GM18526 (cell line): ENCODE results near the gene RPL36.

Experiments
- POLR2A ChIP-seq: IDR thresholded peaks from 3 replicates; pipeline ENCODE4 v1.6.1; 2011; ENCODE audit not compliant: insufficient read length; ENCODE audit errors: extremely low read depth

The RPL36 gene

DNA sequence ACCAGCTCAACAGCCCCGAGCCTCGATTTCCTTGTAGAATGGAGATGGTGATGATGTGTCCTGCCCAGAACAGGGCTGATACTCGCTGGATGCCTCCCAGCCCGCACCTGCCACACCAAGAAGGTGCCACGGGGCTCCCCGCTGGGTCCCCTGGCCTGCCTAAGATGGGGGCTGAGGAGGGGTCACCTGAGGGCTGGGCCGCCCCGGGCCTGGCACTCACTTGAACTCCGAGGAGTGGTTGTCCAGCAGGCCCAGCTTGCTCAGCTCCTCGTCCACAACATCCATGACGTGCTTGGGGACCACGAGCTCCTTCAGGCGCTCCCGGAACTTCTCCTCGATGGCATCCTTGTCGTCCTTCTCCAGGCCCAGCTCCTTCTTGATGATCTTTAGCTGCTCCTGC, 15.5 kb downstream of the RPL36 start:
- no peak for TF ChIP-seq POLR2A

DNA sequence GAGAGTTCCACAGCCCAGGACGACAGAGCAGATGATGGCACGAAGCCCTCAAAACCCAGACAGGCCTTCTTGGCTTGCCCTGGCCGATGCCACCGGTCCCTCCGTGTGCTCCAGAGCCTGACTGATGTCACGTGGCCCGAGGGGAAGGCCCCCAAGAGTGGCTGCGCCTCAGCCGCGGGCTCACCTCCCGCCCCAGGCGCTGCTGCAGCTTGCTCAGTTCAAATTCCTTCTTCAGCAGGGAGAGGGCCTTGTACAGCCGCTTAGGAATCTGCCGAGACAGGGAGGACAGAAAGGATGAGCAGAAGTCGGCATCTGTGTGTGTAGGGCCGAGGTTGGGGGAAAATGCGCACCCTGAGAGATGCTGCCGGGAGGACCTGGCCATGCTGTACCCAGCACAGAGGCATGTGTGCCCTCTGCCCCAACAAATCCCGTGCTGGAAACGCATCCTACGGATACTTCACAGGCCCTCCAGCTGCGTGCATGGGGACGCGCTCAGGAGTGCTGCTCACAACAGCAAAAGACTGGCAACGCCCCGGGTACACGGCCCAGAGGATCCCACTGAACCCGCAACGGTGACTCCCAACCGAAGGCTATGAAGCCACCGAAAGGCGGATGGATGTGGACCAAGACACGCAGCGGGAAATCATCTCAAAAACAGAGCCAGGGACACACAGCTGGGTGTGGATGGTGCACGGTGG, 16.9 kb downstream of the RPL36 start:
- no peak for TF ChIP-seq POLR2A

DNA sequence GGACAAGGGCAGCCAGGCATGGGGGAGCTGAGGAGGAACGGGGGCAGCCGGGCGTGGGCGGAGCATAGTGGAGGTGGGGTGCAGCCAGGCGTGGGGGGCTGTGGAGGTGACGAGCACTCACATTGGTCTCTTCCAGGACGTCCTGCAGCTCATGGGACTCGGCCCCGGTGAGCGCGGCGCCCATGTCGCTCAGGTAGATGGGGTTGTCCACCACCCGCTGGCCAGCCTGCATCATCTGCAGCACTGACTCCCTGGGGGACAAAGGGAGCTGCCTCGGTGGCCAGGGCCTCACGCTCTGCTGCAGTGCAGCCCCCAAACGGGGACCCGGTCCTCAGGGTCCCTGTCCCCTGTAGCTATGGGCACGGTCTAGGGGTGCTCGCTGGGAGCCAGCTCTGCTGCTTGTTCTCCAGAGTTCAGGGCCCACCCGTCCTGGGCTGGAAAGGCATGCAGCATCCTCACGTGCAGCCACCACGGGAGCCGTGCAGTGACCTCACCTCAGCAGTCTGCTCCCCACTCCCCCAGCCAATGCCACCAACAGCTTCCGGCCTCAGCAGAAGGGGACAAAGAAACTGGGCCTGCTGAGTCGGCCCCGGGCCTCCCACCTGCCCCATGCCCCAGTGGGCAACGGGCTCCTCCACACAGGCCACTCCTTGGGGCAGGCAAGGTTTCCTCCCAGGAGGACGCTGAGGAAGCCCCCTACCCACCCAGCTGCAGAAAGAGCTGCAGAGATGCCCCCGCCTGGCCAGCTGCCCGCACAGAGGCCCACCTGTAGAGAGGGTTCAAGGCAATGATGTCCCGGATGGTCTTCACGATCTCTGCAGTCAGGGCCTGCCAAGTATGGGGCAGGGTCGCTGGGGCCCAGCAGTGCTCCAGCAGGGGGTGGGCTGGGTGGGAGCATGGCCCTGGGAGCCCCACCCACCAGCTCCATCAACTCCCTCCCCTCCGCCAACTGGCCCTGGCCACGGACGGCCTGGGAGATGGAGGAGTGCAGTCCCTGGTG, 17.8 kb downstream of the RPL36 start:
- TF ChIP-seq POLR2A = no peak

DNA sequence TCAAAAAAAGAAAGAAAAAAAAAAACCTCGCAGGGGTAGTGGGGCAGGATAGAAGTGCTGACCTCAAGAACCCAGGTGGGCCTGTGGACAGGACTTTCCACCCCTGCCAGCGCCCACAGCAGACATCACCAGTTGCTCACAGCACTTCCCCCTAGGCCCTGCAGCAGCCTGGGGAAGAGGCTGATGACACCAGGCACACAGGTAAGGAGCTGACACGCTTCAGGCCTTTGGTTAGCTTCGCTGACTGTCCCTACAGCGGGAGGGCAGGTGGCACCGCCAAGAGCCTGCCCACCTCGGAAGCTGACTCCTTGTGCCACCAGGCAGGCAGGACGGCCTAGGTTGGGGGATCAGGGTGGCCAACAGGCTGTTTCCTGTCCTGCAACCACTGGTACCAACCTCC, 20.9 kb downstream of the RPL36 start:
- TF ChIP-seq POLR2A = no peak

DNA sequence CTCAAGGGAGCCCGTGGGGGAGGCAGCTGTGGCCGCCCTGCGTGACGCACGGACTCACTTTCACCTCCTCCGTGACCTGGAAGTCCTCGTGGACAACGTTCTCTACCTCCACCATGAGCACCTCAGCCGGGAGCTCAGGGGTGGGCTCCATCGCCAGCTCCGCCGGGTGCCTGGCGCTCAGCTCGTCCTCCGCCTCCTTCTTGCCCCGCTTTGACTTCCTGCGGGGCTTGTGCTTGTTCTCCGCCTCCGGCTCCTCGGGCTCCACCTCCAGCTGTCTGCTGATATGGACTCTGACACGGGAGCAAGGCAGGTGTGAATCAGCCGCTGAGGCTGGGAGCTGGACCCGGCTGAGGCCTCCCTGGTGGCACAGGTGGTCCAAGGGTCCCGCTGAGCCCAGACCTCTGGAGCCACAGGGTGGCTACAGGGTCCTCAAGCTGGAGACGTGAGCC, 21.6 kb downstream of the RPL36 start:
- no peak for TF ChIP-seq POLR2A

DNA sequence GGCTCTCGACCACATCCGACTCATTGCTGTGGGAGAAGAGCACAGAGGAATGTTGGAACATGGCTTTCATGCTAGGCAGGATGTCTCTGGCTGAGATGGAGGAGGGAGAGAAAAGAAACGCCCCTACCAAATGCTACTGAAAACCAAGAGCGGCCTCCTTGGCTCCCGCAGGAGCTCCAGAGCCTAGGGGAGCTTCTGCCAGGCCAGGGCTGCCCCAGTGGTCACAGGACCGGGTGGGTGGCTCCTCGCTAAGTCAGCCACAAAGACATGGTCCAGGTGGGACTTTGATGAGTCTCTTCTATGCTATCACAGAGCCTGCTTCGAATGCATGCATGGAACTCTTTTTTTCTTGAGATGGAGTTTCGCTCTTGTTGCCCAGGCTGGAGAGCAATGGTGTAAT, 23.1 kb downstream of the RPL36 start:
- no peak for TF ChIP-seq POLR2A

DNA sequence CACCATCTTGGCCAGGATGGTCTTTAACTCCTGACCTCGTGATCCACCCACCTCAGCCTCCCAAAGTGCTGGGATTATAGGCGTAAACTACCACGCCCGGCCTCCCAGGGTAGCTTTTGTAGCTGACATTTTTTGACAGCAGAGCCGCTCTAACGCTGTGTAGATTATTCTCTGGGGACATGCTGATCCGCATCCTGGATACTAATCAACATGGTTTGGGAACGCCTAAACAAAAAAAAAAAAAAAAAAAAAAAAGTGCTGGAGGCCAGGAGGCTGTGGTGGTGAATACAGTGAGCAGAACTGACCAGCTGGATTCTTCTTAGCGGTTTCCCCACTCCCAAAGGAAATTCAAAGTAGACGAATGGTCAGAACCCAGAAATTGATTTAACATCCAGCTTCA, 24.7 kb downstream of the RPL36 start:
- TF ChIP-seq POLR2A = no peak

DNA sequence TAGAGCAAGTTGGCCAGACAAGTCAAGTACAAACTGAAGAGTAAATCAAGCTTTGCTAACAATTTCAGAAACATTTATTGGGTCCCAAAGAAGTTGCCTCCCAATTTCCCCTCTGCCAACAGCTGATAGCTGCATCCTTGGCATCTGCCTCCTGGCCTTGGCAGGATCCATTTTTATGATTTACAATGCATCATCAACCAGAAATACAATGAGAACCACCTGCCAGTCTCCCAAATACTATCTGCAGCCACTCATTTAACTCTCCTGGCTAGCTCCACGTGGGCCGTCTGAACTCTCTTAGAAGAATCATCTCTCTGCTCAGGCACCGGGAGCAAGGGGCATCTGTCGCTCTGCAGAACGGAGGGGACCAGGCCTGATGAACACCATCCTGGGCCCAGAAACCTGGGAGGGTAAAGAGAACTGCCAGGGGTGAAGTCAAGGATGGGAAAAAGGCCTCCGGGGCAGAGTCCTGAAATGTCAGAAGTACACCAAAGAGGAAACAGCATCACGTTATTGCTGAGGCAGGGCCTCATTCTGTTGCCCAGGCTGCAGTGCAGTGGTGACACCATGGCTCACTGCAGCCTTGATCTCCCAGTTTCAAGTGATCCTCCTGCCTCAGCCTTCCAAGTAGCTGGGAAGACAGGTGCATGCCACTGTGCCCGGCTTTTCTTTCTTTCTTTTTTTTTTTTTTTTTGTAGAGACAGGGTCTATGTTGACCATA, 27.3 kb downstream of the RPL36 start:
- no peak for TF ChIP-seq POLR2A

DNA sequence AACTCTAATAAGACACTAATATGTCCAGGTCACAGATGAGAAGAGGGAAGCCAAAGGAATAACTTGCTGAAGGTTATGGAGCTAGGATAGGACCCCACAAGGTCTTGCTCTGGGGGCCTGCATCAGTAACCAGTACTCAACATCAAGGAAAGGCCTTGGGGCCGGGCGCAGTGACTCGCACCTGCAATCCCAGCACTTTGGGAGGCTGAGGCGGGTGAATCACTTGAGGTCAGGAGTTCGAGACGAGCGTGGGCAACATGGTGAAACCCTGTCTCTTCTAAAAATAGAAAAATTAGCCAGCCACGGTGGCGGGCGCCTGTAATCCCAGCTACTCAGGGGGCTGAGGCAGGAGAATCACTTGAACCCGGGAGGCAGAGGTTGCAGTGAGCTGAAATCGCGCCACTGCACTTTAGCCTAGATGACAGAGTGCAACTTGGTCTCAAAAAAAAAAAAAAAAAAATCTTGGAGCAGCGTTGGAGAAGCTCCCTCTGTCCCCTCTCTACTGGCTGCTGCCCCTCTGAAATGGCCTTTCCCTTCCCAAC, 28.0 kb downstream of the RPL36 start:
- no peak for TF ChIP-seq POLR2A

DNA sequence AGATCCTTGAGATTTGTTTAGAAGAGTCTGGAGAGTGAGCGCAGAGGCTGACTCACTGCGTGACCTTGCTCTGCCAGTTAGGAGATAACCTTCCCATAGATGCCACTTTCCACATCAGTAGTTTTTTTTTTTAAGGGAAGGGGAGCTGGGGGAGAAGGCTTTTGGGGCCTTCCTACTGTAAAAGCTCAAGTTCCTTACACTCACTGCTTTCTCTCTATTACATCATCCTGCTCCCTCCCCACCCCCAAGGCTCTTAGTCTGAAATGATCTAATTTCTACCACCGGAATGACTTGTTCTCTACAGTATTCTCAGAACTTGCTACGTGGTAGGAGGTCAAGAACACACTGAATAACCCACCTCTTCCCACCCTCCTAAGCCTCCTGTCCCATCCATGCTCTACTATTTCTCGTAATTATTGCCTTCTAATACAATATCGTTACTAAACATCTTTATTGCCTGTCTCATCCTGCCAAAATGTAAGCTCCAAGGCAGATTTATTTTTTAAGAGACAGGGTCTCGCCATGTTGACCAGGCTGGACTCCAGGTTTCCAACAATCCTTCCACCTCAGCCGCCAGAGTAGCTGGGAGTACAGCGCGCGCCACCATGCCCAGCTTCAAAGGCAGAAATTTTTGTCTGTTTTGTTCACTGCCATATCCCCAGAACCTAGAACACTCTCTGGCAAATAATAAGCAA, 28.6 kb downstream of the RPL36 start:
- TF ChIP-seq POLR2A = peak; percentile 17

DNA sequence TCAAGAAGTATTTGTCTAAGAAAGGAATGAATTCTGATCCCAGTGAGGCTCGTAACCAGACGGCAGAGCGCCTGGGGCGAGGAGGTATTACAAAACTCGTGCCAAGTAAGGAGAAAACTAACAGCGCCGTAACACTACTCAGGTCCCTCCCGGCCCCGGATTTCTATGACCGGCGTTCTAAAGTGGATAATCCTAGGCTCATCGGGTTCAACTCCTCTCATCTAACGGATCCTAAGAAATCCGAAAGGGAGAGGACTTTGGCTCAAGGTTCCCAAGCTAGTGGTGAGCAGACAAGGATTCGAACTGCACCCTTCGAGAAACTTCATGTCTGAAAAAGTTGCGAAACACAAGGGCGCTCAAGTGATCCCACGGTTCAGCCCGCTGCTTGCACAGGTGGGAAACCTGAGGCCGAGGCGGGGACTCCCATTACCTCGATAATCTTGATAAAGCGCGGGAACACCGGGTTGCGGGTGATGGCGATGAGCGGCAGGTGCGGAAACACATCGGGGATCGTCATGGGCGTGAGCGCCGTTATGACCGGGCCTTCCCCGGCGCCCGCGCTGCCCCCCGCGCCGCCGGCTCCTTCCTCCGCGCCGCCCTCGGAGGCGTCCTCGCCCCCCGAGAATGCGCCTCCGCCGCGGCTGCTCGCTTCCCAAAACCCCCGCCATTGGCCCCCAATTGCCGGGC, 29.3 kb downstream of the RPL36 start:
- TF ChIP-seq POLR2A = no peak

DNA sequence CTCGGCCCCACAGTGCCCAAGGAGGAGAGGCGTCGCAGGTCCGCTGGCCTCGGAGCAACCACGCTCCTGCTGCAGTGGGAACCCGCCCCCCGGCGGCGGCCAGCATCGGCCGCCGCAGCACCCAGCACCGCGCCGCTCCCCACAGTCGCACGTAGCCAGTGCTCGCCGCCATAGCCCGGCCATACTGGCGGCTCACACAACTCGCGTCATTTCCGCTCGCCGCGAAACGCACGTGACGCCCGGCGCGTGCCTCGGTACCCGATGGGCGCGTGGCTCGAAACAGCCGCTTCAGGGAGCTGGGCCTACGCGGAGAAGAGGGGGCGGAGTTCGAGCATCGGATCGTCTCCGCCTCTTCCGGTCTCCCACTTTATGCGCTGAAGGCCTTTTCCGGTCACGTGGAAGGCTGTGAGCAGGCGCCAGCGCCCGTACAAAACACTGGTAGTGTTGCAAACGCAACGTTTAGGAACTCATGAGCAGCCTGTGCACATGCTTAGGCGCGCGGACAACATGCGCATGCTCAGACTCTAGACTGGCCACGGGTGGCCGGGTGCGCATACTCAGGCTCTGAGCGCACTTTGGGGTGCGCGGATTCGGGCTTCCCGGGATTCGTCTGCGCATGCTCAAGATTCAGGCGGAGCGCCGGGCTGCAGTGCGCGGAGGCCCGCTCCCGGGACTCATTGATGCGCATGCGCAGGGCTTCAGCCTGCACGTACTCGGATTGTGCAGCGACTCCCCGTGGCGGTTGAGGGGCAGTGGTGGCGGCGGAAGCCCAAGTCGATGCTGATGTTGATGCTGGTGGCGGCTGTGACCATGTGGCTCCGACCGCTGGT, 30.1 kb downstream of the RPL36 start, which contains the start of the genes CATSPERD and LONP1:
Gene CATSPERD (plus strand): TSS at position 677 of the 830 bp plus-strand sequence. CDS start 101 bp downstream, at position 778.
Gene LONP1 (minus strand): TSS at position 186 of the 830 bp plus-strand sequence. CDS start 14 bp downstream, at position 172.
- peak; percentile 88 for TF ChIP-seq POLR2A
